Endothelial cell of umbilical vein (primary cell): Measurements from ENCODE around the gene ENGASE. TPM values are rescaled to one million over a fixed set of nuclear protein-coding genes. Genes with fewer than 3 reads are reported as not detected.

ENCODE experiments used
- BruUV-seq: library from RNA; stranded (reverse); fragments of 400-500 nt; replicated peaks from 2 replicates; lab custom pipeline; 2021; lab: Mats Ljungman, UMichigan
- CTCF ChIA-PET: fragments of 300-600, 350-600 bp; sonication (Branson Sonifier 250); formaldehyde crosslinking; loops from one replicate; lab custom pipeline; 2021; ENCODE audit warnings: antibody characterized with exemption, inconsistent platforms; lab: Charles Lee
- POLR2A ChIA-PET: fragments of 300-600, 350-600 bp; sonication (Branson Sonifier 250); formaldehyde crosslinking; loops from one replicate; lab custom pipeline; 2021; ENCODE audit warnings: antibody characterized with exemption, inconsistent platforms; lab: Charles Lee
- DNase-seq: peaks from one replicate; pipeline ENCODE4 v3.0.0-alpha.2; 2011; ENCODE audit warnings: low read depth, low spot score
- FAIRE-seq: peaks from 2 replicates; lab custom pipeline; 2011; peaks lifted over from hg19 to GRCh38; lab: Jason Lieb, UNC
- H2AFZ ChIP-seq: 2 replicates; pipeline ENCODE4 v1.6.0; 2012; ENCODE audit warnings: low read depth, low read length, control low read depth, inconsistent platforms
- H3K27ac ChIP-seq: 2 replicates; pipeline ENCODE4 v1.5.1; 2011; ENCODE audit warnings: low read depth, mild to moderate bottlenecking, control low read depth, low read length, moderate library complexity; ENCODE audit not compliant: insufficient read depth
- H3K27me3 ChIP-seq, 2 experiments: 2 replicates each; pipeline versions ENCODE4 v1.6.0 to v1.6.1; 2011; ENCODE audit warnings: low read length in 2 of 2, mixed read lengths in 1 of 2; ENCODE audit not compliant: control insufficient read depth in 2 of 2, insufficient read depth in 2 of 2
- H3K36me3 ChIP-seq, 2 experiments: 2 replicates in 1 of 2; 3 replicates in 1 of 2; pipeline ENCODE4 v1.5.1; 2011; ENCODE audit warnings: low read length in 2 of 2, mild to moderate bottlenecking in 1 of 2, moderate library complexity in 1 of 2; ENCODE audit not compliant: control insufficient read depth in 2 of 2, insufficient read depth in 2 of 2; ENCODE audit errors: extremely low read depth in 1 of 2
- H3K4me1 ChIP-seq: 3 replicates; pipeline ENCODE4 v1.5.1; 2011; ENCODE audit warnings: mild to moderate bottlenecking, low read length; ENCODE audit not compliant: control insufficient read depth, insufficient read depth; ENCODE audit errors: extremely low read depth
- H3K4me2 ChIP-seq: 2 replicates; pipeline ENCODE4 v1.6.1; 2011; ENCODE audit warnings: low read length, control low read depth, mixed read lengths; ENCODE audit not compliant: insufficient read depth
- H3K4me3 ChIP-seq, 3 experiments: fragments of 200-600 bp in 1 of 3; sonication (generic), shearing (Covaris generic) in 1 of 3; replicated peaks in 1 of 3; 2 replicates each; pipeline ENCODE4 v1.5.1; 2011 to 2016; ENCODE audit warnings: control low read depth in 3 of 3, low read length in 3 of 3, mild to moderate bottlenecking in 2 of 3, inconsistent platforms in 1 of 3, low read depth in 1 of 3, moderate library complexity in 1 of 3; ENCODE audit not compliant: insufficient read depth in 1 of 3
- H3K79me2 ChIP-seq: 2 replicates; pipeline ENCODE4 v1.6.0; 2012; ENCODE audit warnings: low read length, inconsistent platforms; ENCODE audit not compliant: control insufficient read depth, insufficient read depth
- H3K9ac ChIP-seq: replicated peaks from 2 replicates; pipeline ENCODE3; 2011; ENCODE audit warnings: low read length, control low read depth; ENCODE audit not compliant: insufficient read depth; ENCODE audit errors: extremely low read depth
- H3K9me1 ChIP-seq: replicated peaks from 3 replicates; pipeline ENCODE4 v1.6.0; 2011; ENCODE audit warnings: mild to moderate bottlenecking, low read length; ENCODE audit not compliant: control insufficient read depth, insufficient read depth; ENCODE audit errors: extremely low read depth
- H3K9me3 ChIP-seq: replicated peaks from 2 replicates; pipeline ENCODE4 v1.5.1; 2012; ENCODE audit warnings: low read length, inconsistent platforms; ENCODE audit not compliant: control insufficient read depth, insufficient read depth
- H4K20me1 ChIP-seq: replicated peaks from 2 replicates; pipeline ENCODE3; 2011; ENCODE audit warnings: mild to moderate bottlenecking, low read length; ENCODE audit not compliant: control insufficient read depth, insufficient read depth; ENCODE audit errors: extremely low read depth
- CTCF ChIP-seq, 2 donors: IDR thresholded peaks; 1 replicate in 1 of 2; 2 replicates in 1 of 2; pipeline ENCODE4 v1.5.1; 2011; ENCODE audit warnings: low read length in 2 of 2, mild to moderate bottlenecking in 2 of 2, moderate library complexity in 2 of 2, control low read depth in 1 of 2, inconsistent platforms in 1 of 2, low read depth in 1 of 2; ENCODE audit not compliant: insufficient read depth in 1 of 2; ENCODE audit errors: extremely low read depth in 1 of 2
- FOS ChIP-seq: IDR thresholded peaks from 2 replicates; pipeline ENCODE4 v1.6.1; 2011; ENCODE audit warnings: mild to moderate bottlenecking, low read length, moderate library complexity, borderline replicate concordance; ENCODE audit not compliant: insufficient read depth
- GATA2 ChIP-seq: IDR thresholded peaks from 2 replicates; pipeline ENCODE4 v1.7.0; 2011; ENCODE audit warnings: low read depth, mild to moderate bottlenecking, moderate library complexity, mixed read lengths, low read length; ENCODE audit not compliant: insufficient read length, insufficient read depth
- JUN ChIP-seq: IDR thresholded peaks from 2 replicates; pipeline ENCODE4 v1.6.1; 2011; ENCODE audit warnings: borderline replicate concordance, low read depth; ENCODE audit not compliant: insufficient read length, insufficient read depth
- MAX ChIP-seq: IDR thresholded peaks from 2 replicates; pipeline ENCODE4 v1.6.1; 2011; ENCODE audit not compliant: insufficient read depth, insufficient read length
- MYC ChIP-seq: IDR thresholded peaks from one replicate; pipeline ENCODE4 v1.6.1; 2011; ENCODE audit warnings: mild to moderate bottlenecking, low read depth, low read length
- POLR2A ChIP-seq: IDR thresholded peaks from 2 replicates; pipeline ENCODE4 v1.6.1; 2012; ENCODE audit warnings: low read depth, mild to moderate bottlenecking, control low read depth, low read length
- POLR2AphosphoS5 ChIP-seq: IDR thresholded peaks from 2 replicates; pipeline ENCODE4 v1.6.1; 2012; ENCODE audit warnings: low read depth, mild to moderate bottlenecking, control low read depth, low read length, moderate library complexity; ENCODE audit not compliant: insufficient read depth
- dilution Hi-C: fragments of 300-500 bp; cut with MboI; formaldehyde crosslinking; loops from one replicate; pipeline ENCODE4 v1.15.0; 2019; ENCODE audit warnings: low sequenced_read_pairs; ENCODE audit not compliant: extremely low pct_ligation_motif_present
- intact Hi-C: fragments of 100-400 bp; cut with micrococcal nuclease; formaldehyde crosslinking; loops from one replicate; pipeline ENCODE4 v1.10.0; 2022
- polyA plus RNA-seq, 4 experiments: library from polyadenylated mRNA; depleted of rRNA in 3 of 4; stranded (reverse) in 3 of 4; unstranded in 1 of 4; fragments of >200 nt; gene quantifications; 2 replicates each; pipeline versions ENCODE4 v1.2.1 to v1.2.3, GENCODE V29; 2011 to 2012; ENCODE audit warnings: missing spikeins in 1 of 4
- total RNA-seq: library from RNA; stranded (reverse); gene quantifications from 2 replicates; pipeline ENCODE4 v1.2.3, GENCODE V29; 2021

Gene ENGASE
- total and polyA plus RNA-seq, 2 donors (not counting 3 experiments of a cell fraction or from before 2014, with no cell fraction given), result 13.7 to 20.8 TPM

GRCh38 chr17:79047291-79047920 lies 27.2 kb upstream of the ENGASE start:
- TF ChIP-seq GATA2, result no peak
- TF ChIP-seq MYC, result no peak
- no peak for TF ChIP-seq JUN
- TF ChIP-seq CTCF (IDR thresholded peaks at IDR 0.05; ENCODE audit: extremely low read depth in 1 of 2, insufficient read depth in 1 of 2, low read depth in 1 of 2, low read length in 2 of 2), result no peak
- no peak for TF ChIP-seq FOS
- no peak for TF ChIP-seq MAX
- no peak for TF ChIP-seq POLR2A
- no peak for TF ChIP-seq POLR2AphosphoS5
- H3K36me3 ChIP-seq, result no peaks in the 10 kb centered on the region
- intact Hi-C loops (no loop called here), dilution Hi-C loops (no loop called here)
- ChIA-PET CTCF (interaction anchor here (0.7 to 3.3 kb wide), 3 partner anchors 36 to 346 kb away, joined by 3 to 16 read pairs (median 4); no protein-coding TSS in a partner anchor), POLR2A (no interaction called here)
- H3K9me1 ChIP-seq, result no peaks in the 10 kb centered on the region
- H3K27ac ChIP-seq, result no peak overlapping the region
- no peaks in the 10 kb centered on the region for H3K27me3 ChIP-seq
- FAIRE-seq (no peak), DNase-seq (no peak)
- H3K9ac ChIP-seq, result no peak overlapping the region
- no peak overlapping the region for H2AFZ ChIP-seq
- H3K79me2 ChIP-seq, result no peaks in the 10 kb centered on the region
- H3K4me1 ChIP-seq, result no peaks in the 10 kb centered on the region
- no peak overlapping the region for H3K4me2 ChIP-seq
- H3K9me3 ChIP-seq, result no peaks in the 10 kb centered on the region
- no peaks in the 10 kb centered on the region for H4K20me1 ChIP-seq
- BruUV-seq, result no TSS peak
- no peak overlapping the region for H3K4me3 ChIP-seq
